Measurements from ENCODE around the gene AK1.
"Not testable (repeated sequence)": the region's sequence is repeated elsewhere in the genome, so short reads cannot be mapped to it uniquely, and the experiment has no call there.

The AK1 gene

GRCh38 chr9:127881715-127882114 lies 4.2 kb upstream of the AK1 start:
- not testable (repeated sequence) for DNase-seq

GRCh38 chr9:127880143-127880542 lies 2.7 kb upstream of the AK1 start:
- no peak for DNase-seq

GRCh38 chr9:127878652-127879390 lies 1.3 kb upstream of the AK1 start:
- DNase-seq: peak; percentile 40

- DNase-seq: no peak
These were observed 651 bp upstream of the AK1 start for GRCh38 chr9:127878001-127878651.

GRCh38 chr9:127876764-127877562 lies 512 bp downstream of the AK1 start:
- no peak for DNase-seq

GRCh38 chr9:127876026-127876763 lies 1.3 kb downstream of the AK1 start:
- no peak for DNase-seq

GRCh38 chr9:127875306-127875966 lies 2.0 kb downstream of the AK1 start:
- no peak for DNase-seq

- no peak for DNase-seq
These were observed 2.9 kb downstream of the AK1 start for GRCh38 chr9:127874301-127875221.

GRCh38 chr9:127873886-127874285 lies 3.6 kb downstream of the AK1 start:
- DNase-seq: no peak

- DNase-seq: no peak
These were observed 4.2 kb downstream of the AK1 start for GRCh38 chr9:127873223-127873691.

- no peak for DNase-seq
These were observed 4.9 kb downstream of the AK1 start for GRCh38 chr9:127872369-127873222.

GRCh38 chr9:127871531-127871930 lies 5.9 kb downstream of the AK1 start:
- no peak for DNase-seq

- no peak for DNase-seq
These were observed 6.6 kb downstream of the AK1 start for GRCh38 chr9:127870887-127871286.

GRCh38 chr9:127870153-127870491 lies 7.4 kb downstream of the AK1 start:
- DNase-seq: not testable (repeated sequence)

GRCh38 chr9:127869310-127870152 lies 7.9 kb downstream of the AK1 start:
- DNase-seq: peak; percentile 93

- no peak for DNase-seq
These were observed 9.1 kb downstream of the AK1 start for GRCh38 chr9:127868278-127868902.

- DNase-seq: no peak
These were observed 9.9 kb downstream of the AK1 start for GRCh38 chr9:127867356-127868277.

GRCh38 chr9:127866535-127866934 lies 10.9 kb downstream of the AK1 start:
- no peak for DNase-seq

All from hematopoietic multipotent progenitor cell treated with erythropoietin and hydrocortisone succinate and interleukin-3 and kit ligand, for 4 days (in vitro differentiated cells).